Transverse colon (tissue), 3 donors: ENCODE data around the gene MCM3AP.

Source experiments
- CTCF ChIP-seq, 5 experiments: fragments of 200-600 bp in 3 of 5; fragments of 450-650 bp in 2 of 5; sonication (generic) in 3 of 5; IDR thresholded peaks; 1 replicate in 2 of 5; 2 replicates in 3 of 5; pipeline ENCODE4 v1.5.1; 2016 to 2017; ENCODE audit warnings: antibody characterized with exemption in 5 of 5, inconsistent platforms in 3 of 5, mild to moderate bottlenecking in 2 of 5, moderate library complexity in 1 of 5
- POLR2A ChIP-seq: fragments of 450-650 bp; IDR thresholded peaks from one replicate; pipeline ENCODE4 v1.6.1; 2016; ENCODE audit warnings: antibody characterized with exemption, mild to moderate bottlenecking, moderate library complexity

- TF ChIP-seq POLR2A (no peak), CTCF (IDR thresholded peaks at IDR 0.05) (no peak)
Observed at GRCh38 chr21:46215436-46216131, 69.8 kb downstream of the MCM3AP start.
